Aorta (tissue), 5 donors: ENCODE measurements around the gene VRK3. TPM values are rescaled to one million over a fixed set of nuclear protein-coding genes. Genes with fewer than 3 reads are reported as not detected.
"Not testable (repeated sequence)": the region's sequence is repeated elsewhere in the genome, so short reads cannot be mapped to it uniquely, and the experiment has no call there.

ENCODE experiments used
- ATAC-seq: fragments of 200-7000 bp; cut with Tn5 transposase; one replicate; pipeline ENCODE4 v1.9.1; 2022; ENCODE audit warnings: moderate library complexity; ENCODE audit not compliant: low FRiP score
- DNase-seq, 2 donors: peaks; one replicate each; pipeline ENCODE4 v3.0.0-alpha.2; 2020
- H3K27ac ChIP-seq, 2 donors: one replicate each; pipeline ENCODE4 v1.5.1; 2013; ENCODE audit warnings: low read length in 2 of 2, mild to moderate bottlenecking in 2 of 2, moderate library complexity in 2 of 2, control low read depth in 1 of 2, inconsistent platforms in 1 of 2, low read depth in 1 of 2
- H3K27me3 ChIP-seq, 2 donors: one replicate each; pipeline ENCODE4 v1.6.1; 2013; ENCODE audit warnings: control low read depth in 1 of 2, low read length in 1 of 2, mild to moderate bottlenecking in 1 of 2, moderate library complexity in 1 of 2; ENCODE audit not compliant: insufficient read depth in 2 of 2, control insufficient read depth in 1 of 2
- H3K36me3 ChIP-seq, 2 donors: one replicate each; pipeline ENCODE4 v1.6.1; 2013; ENCODE audit warnings: control low read depth in 1 of 2, low read length in 1 of 2, mild to moderate bottlenecking in 1 of 2; ENCODE audit not compliant: insufficient read depth in 2 of 2, control insufficient read depth in 1 of 2
- H3K4me1 ChIP-seq, 2 donors: one replicate each; pipeline ENCODE4 v1.6.1; 2013; ENCODE audit warnings: low read length in 2 of 2, control low read depth in 1 of 2, mild to moderate bottlenecking in 1 of 2, moderate library complexity in 1 of 2; ENCODE audit not compliant: insufficient read depth in 2 of 2, control insufficient read depth in 1 of 2
- H3K4me3 ChIP-seq, 2 donors: one replicate each; pipeline ENCODE4 v1.5.1; 2013; ENCODE audit warnings: low read length in 2 of 2, control low read depth in 1 of 2, mild to moderate bottlenecking in 1 of 2
- H3K9me3 ChIP-seq: one replicate; pipeline ENCODE4 v1.6.1; 2013; ENCODE audit warnings: mild to moderate bottlenecking, low read length; ENCODE audit not compliant: control insufficient read depth
- WGBS, 2 donors: extraction: QIAGEN DNeasy Blood & Tissue Kit; methylation state at CpG; one replicate each; pipeline ENCODE4 v1.1.7; 2013; 5-methylcytosine and 5-hydroxymethylcytosine counted together
- intact Hi-C, 2 donors: fragments of 100-400 bp; cut with DNase I; formaldehyde crosslinking; loops; one replicate each; pipeline versions ENCODE4 v1.14.2 to v1.15.0; 2022
- polyA plus RNA-seq, 2 donors: library from polyadenylated mRNA; stranded (reverse); fragments of 200-250 nt; gene quantifications; one replicate each; pipeline ENCODE4 v1.2.3, GENCODE V29; 2013
- total RNA-seq, 2 donors: library from RNA; stranded (reverse); fragmentation: NEBNext Ultra II Directional; extraction: Animal tissue kit (Norgen Biotek cat#: 25700); gene quantifications; one replicate each; pipeline ENCODE4 v1.2.1, GENCODE V29; 2021
- donor health status: healthy with polysubstance abuse.
- donor health status: Bipolar disorder and iron deficiency.
- donor health status: DM: no; HTN: no; CAD: no.
- donor health status: DM: no; HTN: no; CAD: no.
- donor health status: DM: yes; HTN: yes; CAD: no.

VRK3 gene
- total and polyA plus RNA-seq, 4 donors = 23.7 to 40.5 (median 31.8) TPM

GRCh38 chr19:49959892-49960291 is 65.3 kb downstream of the VRK3 start:
- not testable (repeated sequence) for H3K4me1 ChIP-seq, H3K9me3 ChIP-seq, H3K36me3 ChIP-seq, H3K27me3 ChIP-seq, H3K27ac ChIP-seq, H3K4me3 ChIP-seq
- WGBS, 2 donors = 31% methylated on average over 2 of the region's 12 CpGs; no CpG with 5 or more reads in 1 of the 2 donors
- peak; percentile 8 for ATAC-seq
- intact Hi-C loops = loop anchor here in 1 of 2 donors (10.0 kb wide), 1 partner anchor 175 kb away; no protein-coding TSS in a partner anchor
- DNase-seq = peak in 1 of 2 donors; percentile 30

GRCh38 chr19:49958596-49958995 is 66.6 kb downstream of the VRK3 start:
- intact Hi-C loops = loop anchor here in 1 of 2 donors (10.0 kb wide), 1 partner anchor 176 kb away; no protein-coding TSS in a partner anchor
- 55 to 73% methylated on average over 13 of the region's 13 CpGs for WGBS, 2 donors
- H3K4me3 ChIP-seq, H3K27me3 ChIP-seq, ATAC-seq, H3K9me3 ChIP-seq, H3K27ac ChIP-seq, H3K36me3 ChIP-seq, H3K4me1 ChIP-seq: not testable (repeated sequence)
- peak in 1 of 2 donors; percentile 68 for DNase-seq

GRCh38 chr19:49958144-49958543 is 67.0 kb downstream of the VRK3 start:
- intact Hi-C loops = loop anchor here in 1 of 2 donors (10.0 kb wide), 1 partner anchor 177 kb away; no protein-coding TSS in a partner anchor
- H3K27ac ChIP-seq, H3K4me3 ChIP-seq, ATAC-seq, H3K4me1 ChIP-seq, H3K27me3 ChIP-seq, H3K36me3 ChIP-seq, H3K9me3 ChIP-seq: not testable (repeated sequence)
- peak in 1 of 2 donors; percentile 22 for DNase-seq
- 47 to 51% methylated on average over 8 to 9 of the region's 9 CpGs for WGBS, 2 donors

- ATAC-seq = no peak
- intact Hi-C loops = loop anchor here in 1 of 2 donors (10.0 kb wide), 1 partner anchor 177 kb away; no protein-coding TSS in a partner anchor
- H3K4me3 ChIP-seq = no peak overlapping the region
- no peaks in the 10 kb centered on the region for H3K9me3 ChIP-seq
- no peak overlapping the region for H3K27ac ChIP-seq
- H3K4me1 ChIP-seq = peaks cover 2 to 4% of the 10 kb centered on the region in 2 donors
- no peaks in the 10 kb centered on the region for H3K36me3 ChIP-seq
- peak in 1 of 2 donors; percentile 9 for DNase-seq
- WGBS, 2 donors = 88 to 89% methylated on average over 10 of the region's 10 CpGs
- H3K27me3 ChIP-seq = no peaks in the 10 kb centered on the region
Observed at GRCh38 chr19:49957262-49957915, 67.8 kb downstream of the VRK3 start.

- no peak for ATAC-seq
- WGBS, 2 donors = 84% methylated on average over 9 of the region's 9 CpGs
- intact Hi-C loops = loop anchor here in 1 of 2 donors (10.0 kb wide), 1 partner anchor 179 kb away; no protein-coding TSS in a partner anchor
- Histone ChIP-seq H3K36me3 (no peaks in the 10 kb centered on the region), H3K9me3 (no peaks in the 10 kb centered on the region), H3K4me3 (no peak overlapping the region), H3K4me1 (peaks cover 2 to 4% of the 10 kb centered on the region in 2 donors), H3K27me3 (no peaks in the 10 kb centered on the region), H3K27ac (no peak overlapping the region)
- DNase-seq = no peak
Observed at GRCh38 chr19:49956115-49956495, 69.1 kb downstream of the VRK3 start.

- no peaks in the 10 kb centered on the region for H3K27me3 ChIP-seq
- peak; percentile 14 to 19 for DNase-seq
- no peaks in the 10 kb centered on the region for H3K9me3 ChIP-seq
- H3K27ac ChIP-seq = no peak overlapping the region
- intact Hi-C loops = loop anchor here in 1 of 2 donors (10.0 kb wide), 1 partner anchor 180 kb away; no protein-coding TSS in a partner anchor
- H3K4me3 ChIP-seq = no peak overlapping the region
- ATAC-seq = no peak
- WGBS, 2 donors = 49 to 50% methylated on average over 11 of the region's 11 CpGs
- H3K36me3 ChIP-seq = no peaks in the 10 kb centered on the region
- H3K4me1 ChIP-seq = peaks cover 2 to 4% of the 10 kb centered on the region in 2 donors
Observed at GRCh38 chr19:49954933-49955332, 70.2 kb downstream of the VRK3 start.

GRCh38 chr19:49954092-49954829 is 70.9 kb downstream of the VRK3 start:
- DNase-seq (peak; percentile 42 to 49), ATAC-seq (no peak)
- Histone ChIP-seq H3K27me3 (no peaks in the 10 kb centered on the region), H3K4me3 (no peak overlapping the region), H3K4me1 (peaks cover 2 to 4% of the 10 kb centered on the region in 2 donors), H3K9me3 (no peaks in the 10 kb centered on the region), H3K27ac (no peak overlapping the region), H3K36me3 (no peaks in the 10 kb centered on the region)
- WGBS, 2 donors = 22 to 23% methylated on average over 12 of the region's 12 CpGs
- intact Hi-C loops = loop anchor here in 1 of 2 donors (10.0 kb wide), 1 partner anchor 181 kb away; no protein-coding TSS in a partner anchor

GRCh38 chr19:49953416-49953815 is 71.8 kb downstream of the VRK3 start:
- H3K27me3 ChIP-seq = no peaks in the 10 kb centered on the region
- no peak for ATAC-seq
- peak; percentile 2 to 8 for DNase-seq
- intact Hi-C loops = loop anchor here in 1 of 2 donors (10.0 kb wide), 1 partner anchor 181 kb away; no protein-coding TSS in a partner anchor
- no peak overlapping the region for H3K27ac ChIP-seq
- no peak overlapping the region for H3K4me3 ChIP-seq
- no peaks in the 10 kb centered on the region for H3K36me3 ChIP-seq
- H3K9me3 ChIP-seq = no peaks in the 10 kb centered on the region
- WGBS, 2 donors = 65 to 68% methylated on average over 7 of the region's 7 CpGs
- H3K4me1 ChIP-seq = peaks cover 2 to 4% of the 10 kb centered on the region in 2 donors
